Middle frontal gyrus (tissue), 1 donor: Measurements from ENCODE around the gene C20orf204.
"Not testable (repeated sequence)": the region's sequence is repeated elsewhere in the genome, so short reads cannot be mapped to it uniquely, and the experiment has no call there.

Experiments used
- DNase-seq: peaks from one replicate; pipeline ENCODE4 v3.0.0-alpha.2; 2015; ENCODE audit warnings: low spot score; ENCODE audit errors: extremely low spot score

The C20orf204 gene, protein sequence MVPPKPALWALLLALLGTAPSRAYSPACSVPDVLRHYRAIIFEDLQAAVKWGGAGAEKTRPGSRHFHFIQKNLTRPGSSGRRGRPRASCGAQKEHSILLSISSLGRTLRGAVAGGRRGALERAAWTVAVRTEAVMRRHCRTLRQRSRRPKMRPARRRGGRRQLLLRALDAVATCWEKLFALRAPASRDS

DNA sequence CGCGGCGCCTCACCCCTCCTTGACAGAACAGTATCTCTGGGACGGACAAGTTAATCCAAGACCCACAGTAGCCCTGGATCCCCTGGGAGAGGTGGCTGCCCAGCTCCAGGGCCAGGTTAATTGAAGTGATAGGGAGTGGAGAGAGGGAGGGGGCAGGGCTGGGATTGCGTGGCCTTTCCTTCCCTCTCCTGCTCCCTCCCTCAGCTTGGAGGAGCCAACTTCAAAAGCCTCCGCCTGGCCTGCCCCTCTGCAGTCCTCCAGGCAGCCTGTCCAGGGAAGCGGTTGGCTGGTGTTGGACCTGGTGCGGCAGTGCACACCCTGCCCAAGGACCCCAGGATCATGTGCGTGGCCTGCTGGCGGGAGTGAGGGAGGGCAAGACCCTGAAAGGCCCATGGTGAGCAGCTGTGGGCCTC lies at the start of gene C20orf204:
C20orf204 (plus strand) TSS at position 250 of the 413 bp plus-strand sequence; CDS start at position 392, 142 bp downstream.
- DNase-seq: no peak

DNA sequence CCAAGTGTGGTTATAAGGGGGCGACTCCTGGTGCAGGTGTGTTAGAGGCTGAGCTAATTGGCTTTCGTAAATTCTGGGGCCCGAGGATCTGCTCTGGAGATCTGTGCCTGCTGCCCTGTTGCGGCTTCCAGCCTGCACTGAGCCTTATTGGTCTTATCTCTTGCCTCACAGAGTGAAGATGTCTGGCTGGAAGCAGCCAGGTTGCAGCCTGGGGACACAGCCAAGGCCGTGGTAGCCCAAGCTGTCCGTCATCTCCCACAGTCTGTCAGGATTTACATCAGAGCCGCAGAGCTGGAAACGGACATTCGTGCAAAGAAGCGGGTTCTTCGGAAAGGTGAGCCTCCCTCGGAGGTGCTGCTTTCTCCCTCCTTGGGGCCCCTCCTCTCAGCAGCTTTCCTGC lies 35.1 kb upstream of the C20orf204 start:
- DNase-seq: no peak

GRCh38 chr20:64001607-64002011 lies 34.4 kb upstream of the C20orf204 start:
- no peak for DNase-seq

DNA sequence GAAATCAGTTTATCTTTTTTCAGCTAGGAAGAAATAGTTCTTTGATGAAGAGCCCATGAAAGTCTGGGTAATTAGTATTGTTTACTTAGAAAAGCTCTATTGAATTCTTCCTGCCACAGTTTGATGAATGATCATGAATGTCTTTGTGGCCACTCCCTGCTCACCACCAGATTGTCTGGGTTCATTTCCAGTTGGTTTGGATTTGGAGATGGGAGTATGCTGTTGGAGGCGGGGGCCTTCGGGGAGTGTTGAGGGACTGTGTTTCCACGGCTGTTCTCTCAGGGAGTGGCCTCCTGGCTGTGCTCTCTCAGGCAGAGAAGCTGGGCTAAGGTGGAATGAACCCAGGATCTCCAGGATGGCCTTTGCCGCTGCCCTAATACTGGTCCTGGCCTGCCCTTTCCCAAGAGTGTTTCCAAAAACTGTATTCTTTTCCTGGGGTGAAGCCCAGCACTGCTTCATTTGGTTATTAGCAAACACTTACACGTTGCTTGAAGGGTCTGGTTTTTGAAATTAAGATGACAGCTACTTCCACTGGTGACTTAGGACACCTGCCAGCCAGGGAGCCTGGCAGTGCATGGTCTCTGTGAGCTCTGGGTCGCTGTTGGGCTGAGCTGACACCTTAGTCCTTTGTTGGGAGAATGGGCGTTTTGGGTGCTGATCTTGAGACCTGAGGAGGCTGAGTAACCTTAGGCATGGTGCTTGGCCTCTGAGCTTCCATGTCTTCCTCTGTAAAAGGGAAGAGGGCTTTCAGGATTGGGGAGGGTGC lies 31.8 kb upstream of the C20orf204 start:
- no peak for DNase-seq

DNA sequence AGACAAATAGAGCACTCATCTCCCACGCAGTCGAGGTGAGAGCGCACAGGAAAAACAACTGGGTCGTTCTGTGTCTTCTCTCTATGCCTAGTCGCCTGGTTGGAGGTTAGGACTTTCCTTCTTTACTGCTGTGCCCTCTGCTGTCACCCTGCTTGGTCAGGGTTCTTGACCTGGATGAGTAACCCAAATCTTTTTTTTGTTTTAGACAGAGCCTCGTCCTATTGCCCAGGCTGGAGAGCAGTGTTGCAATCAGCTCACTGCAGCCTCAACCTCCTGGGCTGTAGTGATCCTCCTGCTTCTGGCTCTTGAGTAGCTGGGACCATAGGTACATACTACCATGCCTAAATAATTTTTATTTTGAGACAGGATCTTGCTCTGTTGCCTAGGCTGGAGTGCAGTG lies 30.6 kb upstream of the C20orf204 start:
- DNase-seq: no peak

- no peak for DNase-seq
Observed at GRCh38 chr20:64006490-64006889, 29.5 kb upstream of the C20orf204 start.

GRCh38 chr20:64006902-64007301 lies 29.1 kb upstream of the C20orf204 start:
- DNase-seq: no peak

DNA sequence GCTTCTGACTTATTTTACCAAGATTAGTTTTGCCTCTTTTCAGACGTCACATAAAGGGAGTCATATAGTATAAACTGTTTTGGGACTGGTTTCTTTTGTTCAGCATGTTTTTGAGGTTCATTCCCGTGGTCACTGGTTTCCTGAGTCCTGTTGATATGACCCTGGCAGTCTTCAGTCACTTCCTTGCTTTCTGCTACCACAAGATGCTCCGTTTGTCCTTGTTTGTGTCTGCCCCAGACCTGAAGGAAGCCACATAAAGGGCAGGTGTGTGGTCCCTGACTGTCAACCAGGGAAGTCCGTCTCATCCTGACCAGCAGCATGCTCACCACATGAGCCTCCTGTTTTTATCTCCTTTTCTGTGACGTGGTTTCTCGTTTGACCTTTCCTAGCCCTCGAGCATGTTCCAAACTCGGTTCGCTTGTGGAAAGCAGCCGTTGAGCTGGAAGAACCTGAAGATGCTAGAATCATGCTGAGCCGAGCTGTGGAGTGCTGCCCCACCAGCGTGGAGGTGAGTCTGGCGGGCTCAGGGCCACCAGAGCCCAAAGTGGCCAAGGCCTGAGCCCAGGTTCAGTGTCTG lies 26.1 kb upstream of the C20orf204 start:
- no peak for DNase-seq

DNA sequence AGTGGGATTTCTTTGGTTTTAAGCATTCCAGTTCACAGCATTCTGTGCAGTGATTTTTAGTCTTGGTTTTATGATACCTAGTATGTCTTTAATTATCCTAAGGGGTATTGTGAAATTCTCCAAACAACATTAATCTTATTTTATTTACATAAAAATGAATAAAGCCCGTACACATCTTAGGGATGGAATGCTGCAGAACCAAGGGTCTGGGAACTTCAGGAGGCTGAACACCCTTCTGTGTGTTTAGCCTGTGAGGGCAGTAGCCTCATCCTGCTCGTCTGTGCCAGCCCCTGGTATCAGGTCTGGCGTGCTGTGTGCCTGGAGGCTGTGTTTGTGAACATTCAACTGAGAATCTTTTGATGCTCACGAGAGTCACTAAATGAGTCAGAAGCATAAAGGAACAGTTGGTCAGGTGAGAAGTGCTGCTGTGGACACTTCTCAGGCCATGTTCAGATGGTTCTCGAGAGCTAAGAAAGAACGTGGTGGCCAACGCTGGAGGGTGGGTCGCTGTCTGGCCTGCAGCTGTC lies 25.2 kb upstream of the C20orf204 start:
- DNase-seq: no peak

DNA sequence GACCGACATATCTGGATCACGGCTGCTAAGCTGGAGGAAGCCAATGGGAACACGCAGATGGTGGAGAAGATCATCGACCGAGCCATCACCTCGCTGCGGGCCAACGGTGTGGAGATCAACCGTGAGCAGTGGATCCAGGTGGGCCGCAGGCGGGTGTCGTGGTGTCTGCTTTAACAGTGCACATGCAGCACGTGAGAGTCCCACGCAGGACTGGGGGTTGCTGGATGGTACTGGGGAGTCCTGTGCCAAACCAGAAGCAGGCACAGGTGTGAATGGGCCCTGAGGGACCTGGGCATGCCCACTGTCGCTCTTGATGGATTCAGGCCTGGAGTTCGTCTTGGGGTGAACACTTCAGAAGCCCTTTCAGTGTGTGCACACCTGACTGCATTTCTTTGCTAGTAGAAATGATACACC lies 24.6 kb upstream of the C20orf204 start:
- DNase-seq: no peak

DNA sequence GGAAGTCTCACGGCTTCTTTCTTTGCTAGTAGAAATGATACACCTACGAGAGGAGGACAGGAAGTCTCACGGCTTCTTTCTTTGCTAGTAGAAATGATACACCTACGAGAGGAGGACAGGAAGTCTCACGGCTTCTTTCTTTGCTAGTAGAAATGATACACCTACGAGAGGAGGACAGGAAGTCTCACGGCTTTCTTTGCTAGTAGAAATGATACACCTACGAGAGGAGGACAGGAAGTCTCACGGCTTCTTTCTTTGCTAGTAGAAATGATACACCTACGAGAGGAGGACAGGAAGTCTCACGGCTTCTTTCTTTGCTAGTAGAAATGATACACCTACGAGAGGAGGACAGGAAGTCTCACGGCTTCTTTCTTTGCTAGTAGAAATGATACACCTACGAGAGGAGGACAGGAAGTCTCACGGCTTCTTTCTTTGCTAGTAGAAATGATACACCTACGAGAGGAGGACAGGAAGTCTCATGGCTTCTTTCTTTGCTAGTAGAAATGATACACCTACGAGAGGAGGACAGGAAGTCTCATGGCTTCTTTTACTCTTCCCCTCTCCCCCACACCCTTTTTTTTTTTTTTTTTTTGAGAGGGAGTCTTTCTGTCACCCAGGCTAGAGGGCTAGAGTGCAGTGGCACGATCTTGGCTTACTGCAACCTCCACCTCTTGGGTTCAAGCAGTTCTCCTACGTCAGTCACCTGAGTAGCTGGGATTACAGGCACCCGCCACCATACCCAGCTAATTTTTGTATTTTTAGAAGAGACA lies 23.4 kb upstream of the C20orf204 start:
- not testable (repeated sequence) for DNase-seq

DNA sequence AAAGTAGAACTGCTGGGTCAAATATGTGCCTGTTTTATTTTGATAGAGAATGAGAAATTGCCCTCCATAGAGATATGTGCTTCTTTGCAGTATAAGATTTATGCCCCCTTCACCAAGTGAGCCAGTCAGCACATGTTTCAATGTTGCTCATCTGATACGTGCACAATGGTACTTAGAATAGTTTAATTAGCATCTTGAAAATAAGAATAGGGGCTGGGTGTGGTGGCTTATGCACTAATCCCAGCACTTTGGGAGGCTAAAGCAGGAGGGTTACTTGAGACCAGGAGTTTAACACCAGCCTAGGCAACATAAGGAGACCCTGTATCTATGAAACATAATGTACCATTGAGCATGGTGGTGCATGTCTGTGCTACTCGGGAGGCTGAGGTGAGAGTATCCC lies 20.3 kb upstream of the C20orf204 start:
- no peak for DNase-seq

DNA sequence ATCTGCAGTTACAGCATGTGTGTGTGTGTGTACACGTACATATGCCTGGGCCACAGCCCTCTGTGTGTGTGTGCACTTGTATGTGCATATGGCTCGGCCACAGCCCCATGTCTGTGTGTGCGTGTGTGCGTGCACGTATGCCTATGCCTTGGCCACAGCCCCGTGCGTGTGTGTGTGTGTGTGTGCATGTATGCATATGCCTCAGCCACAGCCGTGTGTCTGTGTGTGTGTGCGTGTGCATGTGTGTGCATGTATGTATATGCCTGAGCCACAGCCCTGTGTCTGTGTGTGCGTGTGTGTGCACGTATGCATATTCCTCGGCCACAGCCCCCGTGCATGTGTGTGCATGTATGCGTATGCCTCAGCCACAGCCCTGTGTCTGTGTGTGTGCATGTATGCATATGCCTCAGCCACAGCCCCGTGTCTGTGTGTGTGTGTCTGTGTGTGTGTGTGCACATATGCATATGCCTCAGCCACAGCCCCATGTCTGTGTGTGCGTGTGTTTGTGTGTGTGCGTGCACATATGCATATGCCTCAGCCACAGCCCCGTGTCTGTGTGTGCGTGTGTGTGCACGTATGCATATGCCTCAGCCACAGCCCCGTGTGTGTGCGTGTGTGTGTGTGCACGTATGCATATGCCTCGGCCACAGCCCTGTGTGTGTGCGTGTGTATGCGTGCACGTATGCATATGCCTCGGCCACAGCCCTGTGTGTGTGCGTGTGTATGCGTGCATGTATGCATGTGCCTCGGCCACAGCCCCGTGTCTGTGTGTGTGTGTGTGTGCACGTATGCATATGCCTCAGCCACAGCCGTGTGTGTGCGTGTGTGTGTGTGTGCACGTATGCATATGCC lies 14.6 kb upstream of the C20orf204 start:
- DNase-seq: no peak

GRCh38 chr20:64022671-64023360 lies 13.2 kb upstream of the C20orf204 start:
- no peak for DNase-seq

GRCh38 chr20:64023361-64024140 lies 12.4 kb upstream of the C20orf204 start:
- no peak for DNase-seq

DNA sequence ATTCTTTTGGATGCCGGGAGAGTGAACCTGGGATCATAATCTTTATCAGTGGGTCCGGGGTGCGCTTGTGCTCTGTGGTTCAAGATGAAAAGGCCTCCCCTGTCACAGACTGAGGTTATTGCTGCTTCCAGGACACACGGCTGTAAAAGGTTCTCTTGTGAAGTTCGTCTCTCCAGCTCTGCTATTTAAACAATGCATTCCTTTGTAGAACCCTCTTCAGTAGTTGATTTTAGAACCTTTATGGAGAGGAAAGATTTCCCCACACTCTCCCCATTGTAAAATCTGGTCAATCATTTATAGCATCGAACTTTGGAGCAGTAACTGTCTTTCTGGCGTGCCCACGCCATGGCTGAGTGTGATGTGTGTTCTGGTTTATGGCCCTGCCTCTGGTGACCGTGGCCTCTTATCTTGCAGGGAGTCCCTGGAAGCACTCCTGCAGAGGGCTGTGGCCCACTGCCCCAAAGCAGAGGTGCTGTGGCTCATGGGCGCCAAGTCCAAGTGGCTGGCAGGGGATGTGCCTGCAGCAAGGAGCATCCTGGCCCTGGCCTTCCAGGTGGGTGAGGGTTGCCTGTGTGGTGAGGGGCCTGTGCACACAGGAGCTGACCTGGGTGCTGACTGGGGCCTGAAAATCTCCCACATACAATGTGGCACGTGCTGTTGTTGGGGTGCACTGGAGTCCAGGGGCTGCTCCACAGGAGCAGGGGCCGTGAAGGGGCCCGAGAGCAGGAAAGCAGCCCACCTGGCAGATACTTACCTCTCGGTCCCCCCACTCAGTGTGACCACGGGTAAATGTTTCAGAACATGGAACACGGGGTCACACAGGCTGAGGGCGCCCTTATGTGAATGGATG lies 11.6 kb upstream of the C20orf204 start:
- no peak for DNase-seq

GRCh38 chr20:64025101-64025825 lies 10.7 kb upstream of the C20orf204 start:
- DNase-seq: no peak
